ENCODE results near the gene FGD3.

The FGD3 gene

DNA sequence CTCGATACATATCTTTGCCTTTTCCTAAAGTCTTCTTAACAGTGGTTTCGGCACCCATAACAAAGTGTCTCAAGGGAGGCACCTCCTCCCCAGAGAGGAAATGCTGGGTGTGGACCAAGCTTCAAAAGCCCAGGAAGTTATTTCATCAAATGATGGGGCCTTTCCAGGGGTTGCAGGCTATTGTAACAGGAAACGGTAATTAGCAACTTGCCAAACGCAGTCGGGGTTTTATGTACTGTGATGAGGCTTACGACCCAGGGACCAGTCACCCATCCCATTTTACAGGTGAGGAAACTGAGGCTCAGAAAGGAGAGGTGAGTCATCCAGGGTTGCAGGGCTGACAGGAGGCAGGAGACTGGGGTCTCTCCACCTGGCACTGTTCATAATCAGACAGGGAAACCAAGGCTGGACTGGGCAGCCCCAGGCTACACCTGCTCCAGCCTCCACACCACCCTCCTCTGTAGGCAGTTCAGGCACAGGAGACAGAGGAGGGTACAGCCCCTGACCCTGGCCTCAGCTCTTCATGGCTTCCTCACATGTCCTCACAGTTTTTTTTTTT is 81.2 kb downstream of the FGD3 start:
- DNase-seq (ENCODE audit: low read depth): peak; percentile 77

DNA sequence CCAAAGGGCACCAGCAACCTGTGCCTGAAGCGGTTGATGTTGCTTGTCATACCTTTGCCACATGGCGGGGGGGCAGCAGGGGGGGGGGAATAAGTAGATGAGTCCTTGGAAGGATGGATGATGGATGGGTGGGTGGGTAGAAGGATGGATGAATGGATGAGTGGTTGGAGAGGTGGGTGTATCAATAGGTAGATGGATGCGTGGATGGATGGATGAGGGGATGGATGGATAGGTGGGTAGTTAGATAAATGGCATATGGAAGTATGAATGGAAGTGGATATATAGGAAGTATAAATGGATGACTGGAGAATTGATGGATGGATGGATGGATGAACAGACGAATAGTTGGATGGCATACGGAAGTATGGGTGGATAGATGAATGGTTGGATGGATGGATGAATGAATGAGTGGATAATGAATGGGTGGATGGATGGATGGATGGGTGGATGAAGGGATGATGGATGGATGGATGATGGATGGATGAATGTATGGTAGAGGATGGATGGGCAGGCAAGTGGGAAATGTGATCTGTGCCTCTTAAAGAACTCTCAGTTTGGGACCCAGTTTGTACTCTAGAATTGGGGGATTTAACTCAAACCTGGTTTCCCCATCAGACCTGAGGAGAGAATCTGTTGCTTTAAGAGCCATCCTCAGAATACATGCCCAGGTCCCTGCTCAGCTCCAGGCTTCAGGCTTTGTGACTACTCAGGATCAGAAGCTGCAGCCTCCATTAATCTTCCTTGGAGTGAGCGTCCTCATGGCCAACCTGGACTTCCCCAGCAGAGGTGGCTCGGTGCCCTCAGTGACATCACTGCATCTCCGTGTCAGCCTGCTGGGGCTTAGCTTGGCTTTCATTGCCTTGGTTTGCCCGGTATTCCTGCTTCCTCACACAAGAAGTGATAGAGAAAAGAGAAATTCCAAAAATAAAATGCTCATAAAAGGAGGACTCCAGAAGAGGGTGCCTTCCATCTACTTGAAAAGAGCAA is 83.6 kb downstream of the FGD3 start:
- DNase-seq (ENCODE audit: low read depth): no peak

DNA sequence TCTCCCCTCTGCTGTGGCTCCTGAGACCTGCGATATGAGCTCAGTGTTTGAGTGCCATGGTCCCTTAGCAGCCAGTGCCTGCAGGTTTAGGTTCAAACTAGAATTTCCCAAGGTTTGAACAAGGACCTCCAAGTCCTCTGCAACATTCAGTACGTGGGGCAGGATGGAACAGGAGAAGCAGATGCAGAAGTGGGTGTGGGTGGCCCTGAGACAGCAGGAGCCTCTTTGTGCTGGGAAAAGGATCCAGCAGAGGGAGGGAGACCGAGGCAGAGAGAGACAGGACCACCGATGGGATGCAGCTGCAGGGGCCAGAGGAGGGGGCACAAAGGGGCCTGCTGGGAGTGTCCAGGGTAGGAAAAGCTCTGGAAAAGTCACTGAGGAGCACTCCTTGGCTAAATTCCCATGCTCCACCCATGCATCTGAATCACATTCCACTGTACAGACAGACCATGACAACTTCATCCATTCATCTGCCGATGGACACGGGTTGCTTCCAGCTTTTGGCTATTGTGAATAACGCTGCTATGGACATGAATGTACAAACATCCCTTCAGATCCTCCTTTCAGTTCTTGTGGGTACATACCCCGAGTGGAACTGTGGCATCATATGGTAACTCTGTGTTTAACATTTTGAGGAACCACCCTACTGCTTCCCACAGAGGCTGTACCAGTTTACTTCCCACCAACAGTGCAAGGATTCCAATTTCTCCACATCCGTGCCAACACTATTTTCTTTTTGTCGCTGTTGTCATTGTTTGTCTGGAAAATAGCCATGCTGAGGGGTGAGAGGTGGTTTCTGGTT is 84.5 kb downstream of the FGD3 start:
- no peak for DNase-seq (ENCODE audit: low read depth)

DNA sequence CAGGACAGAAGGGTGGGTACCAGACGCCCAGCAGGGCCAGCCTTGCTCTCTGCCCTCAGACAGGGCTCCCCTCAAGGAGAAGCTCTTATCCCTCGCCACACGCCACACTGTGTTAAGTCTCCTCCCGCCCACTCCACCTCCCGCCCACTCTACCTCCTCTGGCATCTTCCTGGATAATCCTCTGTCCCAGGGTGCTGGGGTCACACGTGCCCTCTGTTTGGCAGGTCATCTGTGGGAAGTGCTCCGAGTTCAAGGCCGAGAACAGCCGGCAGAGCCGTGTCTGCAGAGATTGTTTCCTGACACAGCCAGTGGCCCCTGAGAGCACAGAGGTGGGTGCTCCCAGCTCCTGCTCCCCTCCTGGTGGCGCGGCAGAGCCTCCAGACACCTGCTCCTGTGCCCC is 85.2 kb downstream of the FGD3 start:
- DNase-seq (ENCODE audit: low read depth): no peak

DNA sequence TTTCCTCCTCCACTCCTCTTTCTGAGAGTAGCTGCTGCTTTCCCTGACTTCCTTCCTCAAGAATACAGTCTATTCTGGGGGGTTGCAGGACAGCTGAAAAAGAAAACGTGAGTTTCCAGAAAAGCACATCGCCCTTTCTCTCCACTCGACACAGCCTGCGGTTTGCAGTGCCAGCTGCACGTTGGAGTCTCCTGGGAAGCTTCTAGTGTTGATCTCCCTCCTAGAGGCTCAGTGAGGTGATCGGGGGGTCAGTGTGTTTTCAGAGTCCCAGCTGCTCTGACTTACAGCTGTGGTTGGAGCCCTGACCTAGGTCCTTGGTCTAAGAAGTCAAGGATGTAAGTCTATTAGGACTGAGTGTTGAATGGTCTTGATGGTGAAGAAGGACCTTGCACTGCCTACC is 86.2 kb downstream of the FGD3 start:
- DNase-seq (ENCODE audit: low read depth): no peak

DNA sequence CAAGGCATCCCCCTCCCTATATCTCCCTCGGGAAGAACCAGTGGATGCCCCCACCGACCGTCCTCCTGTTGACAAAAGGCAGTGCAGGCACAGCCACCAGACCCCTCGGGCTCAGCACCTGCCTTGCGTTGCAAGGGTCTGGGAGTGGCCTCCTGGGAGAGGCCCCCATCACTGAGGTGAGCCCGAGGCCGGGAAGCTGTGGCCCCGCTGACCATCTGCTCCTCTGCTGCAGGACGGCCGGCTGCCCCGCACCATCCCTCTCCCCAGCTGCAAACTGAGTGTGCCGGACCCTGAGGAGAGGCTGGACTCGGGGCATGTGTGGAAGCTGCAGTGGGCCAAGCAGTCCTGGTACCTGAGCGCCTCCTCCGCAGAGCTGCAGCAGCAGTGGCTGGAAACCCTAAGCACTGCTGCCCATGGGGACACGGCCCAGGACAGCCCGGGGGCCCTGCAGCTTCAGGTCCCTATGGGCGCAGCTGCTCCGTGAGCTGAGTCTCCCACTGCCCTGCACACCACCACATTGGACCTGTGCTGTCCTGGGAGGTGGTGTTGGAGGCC is 87.9 kb downstream of the FGD3 start:
- DNase-seq (ENCODE audit: low read depth): no peak

DNA sequence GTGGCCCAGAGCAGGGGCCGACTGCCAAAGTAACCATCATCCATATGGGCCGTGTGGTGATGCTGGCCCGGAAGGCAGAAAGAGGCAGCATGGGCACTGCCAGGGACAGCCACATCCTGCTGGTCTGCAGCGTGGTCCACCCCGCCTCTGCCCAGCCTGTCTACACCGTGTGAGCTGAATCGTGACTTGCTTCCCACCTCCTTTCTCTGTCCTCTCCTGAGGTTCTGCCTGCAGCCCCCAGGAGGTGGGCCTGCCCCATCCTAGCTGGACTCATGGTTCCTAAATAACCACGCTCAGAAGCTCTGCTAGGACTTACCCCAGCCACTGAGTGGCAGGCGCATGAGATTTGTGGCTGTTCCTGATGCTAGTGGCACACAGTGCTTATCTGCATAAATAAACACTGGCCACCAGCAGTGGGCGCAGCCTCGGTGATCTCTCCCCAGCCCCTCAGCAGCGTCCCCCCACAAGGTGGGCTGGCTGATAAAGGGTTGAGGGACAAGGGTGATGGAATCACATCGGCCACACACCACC is 88.6 kb downstream of the FGD3 start:
- no peak for DNase-seq (ENCODE audit: low read depth)

DNA sequence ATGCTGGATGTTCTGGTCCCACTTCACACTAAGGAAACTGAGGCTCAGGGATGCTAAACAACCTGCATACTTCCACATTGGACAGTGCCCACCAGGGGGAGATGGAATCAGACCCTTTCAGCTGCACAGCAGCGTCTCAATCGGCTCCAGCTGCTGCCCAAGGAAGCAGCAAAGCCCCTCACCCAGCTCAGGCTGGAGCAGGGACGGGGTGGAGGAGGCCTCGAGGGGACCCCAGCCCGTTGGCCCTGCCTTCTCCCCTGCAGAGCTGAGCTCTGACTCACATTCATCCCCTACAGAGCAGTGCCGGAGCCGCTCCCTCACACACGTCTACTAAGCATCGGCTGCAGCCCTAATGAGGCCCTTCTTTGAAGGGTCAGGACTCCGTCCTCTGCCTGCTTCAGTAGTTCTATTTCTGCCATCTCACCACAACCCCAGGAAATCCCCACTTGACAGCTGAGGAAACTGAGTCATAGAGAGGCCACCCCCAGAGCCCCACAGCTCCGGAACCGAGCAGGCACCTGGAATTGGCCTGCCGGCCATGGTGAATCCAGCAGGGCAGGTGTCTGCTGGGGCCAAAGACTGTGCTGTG is 89.7 kb downstream of the FGD3 start:
- DNase-seq (ENCODE audit: low read depth): no peak

DNA sequence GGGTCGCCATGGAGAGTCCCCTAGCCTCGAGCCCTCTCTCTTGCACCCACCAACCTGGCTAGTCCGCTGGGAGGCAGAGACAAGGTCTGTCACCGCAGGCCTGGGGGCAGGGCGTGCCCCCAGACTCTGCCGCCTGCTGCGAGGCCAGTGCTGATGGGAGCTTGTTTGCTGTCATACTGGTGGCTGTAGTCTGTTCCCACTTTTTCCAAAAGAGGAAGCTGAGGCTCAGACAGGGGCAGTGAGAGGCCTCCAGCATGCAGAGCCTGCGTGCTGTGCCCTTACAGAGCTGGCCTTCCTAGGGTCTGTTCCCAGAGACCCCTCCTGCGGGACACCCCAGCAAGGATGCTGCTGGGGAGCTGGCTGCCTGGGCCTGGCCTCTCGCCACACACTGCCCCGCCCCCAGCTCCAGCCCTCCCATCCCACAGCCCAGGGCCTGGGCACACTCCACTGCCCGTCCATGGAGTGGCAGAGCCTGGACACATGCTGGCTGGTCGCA is 90.2 kb downstream of the FGD3 start:
- no peak for DNase-seq (ENCODE audit: low read depth)

DNA sequence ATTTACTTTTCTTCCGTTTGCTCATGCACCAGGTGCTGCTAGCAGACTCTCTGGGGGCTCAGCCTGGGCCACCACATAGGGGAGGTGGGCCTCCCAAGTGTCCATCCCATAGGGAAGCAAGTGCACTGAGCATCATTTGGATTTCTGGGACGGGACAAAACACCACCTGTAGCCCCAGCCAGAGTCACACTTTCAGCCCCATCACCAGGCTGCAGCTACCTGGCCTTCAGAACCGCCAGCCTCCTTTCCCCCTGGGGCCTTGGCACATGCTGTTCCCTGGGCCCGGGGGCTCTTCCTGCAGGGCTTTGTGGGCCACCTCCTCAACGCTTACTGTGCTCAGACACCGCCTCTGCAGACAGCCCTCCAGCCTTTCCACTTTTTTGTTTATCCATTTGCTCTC is 91.6 kb downstream of the FGD3 start:
- DNase-seq (ENCODE audit: low read depth): no peak

DNA sequence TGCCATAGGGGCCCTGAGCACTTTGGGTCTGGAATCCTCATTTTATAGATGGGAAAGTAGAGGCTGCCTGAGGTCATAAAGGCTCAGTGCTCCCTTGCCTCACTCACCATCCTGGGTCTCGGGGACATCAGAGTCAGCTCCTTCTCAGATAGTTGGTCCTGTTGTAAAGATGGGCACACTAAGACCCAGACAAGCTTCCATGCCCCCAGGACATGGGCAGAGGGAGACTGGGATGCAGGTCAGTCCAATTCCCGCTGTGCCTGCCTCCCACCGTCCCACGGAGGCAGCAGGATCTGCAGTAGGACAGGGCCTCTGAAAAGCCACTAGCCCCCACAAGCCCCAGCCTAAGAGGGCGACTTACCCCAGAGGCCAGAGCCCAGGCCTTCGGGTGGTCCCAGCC is 92.1 kb downstream of the FGD3 start:
- no peak for DNase-seq (ENCODE audit: low read depth)

DNA sequence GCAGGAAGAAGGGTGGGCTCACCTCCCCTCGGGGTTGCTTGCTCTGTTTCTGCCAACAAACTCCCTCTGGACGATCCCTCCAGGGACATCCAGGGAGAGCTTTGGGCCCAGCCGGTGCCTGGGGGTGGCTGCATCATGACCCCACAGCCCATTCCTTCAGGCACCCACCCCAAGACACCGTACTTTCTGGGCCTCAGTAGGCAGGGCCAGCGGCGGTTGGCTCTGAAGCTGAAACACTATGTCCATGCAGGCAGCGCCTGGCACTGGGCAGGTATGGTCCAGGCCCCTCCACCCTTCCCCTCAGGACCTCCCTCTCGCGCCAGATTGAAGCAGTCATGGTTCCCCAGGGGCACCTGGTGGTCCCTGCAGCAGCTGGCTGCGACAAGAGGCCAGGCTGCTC is 92.7 kb downstream of the FGD3 start:
- no peak for DNase-seq (ENCODE audit: low read depth)

DNA sequence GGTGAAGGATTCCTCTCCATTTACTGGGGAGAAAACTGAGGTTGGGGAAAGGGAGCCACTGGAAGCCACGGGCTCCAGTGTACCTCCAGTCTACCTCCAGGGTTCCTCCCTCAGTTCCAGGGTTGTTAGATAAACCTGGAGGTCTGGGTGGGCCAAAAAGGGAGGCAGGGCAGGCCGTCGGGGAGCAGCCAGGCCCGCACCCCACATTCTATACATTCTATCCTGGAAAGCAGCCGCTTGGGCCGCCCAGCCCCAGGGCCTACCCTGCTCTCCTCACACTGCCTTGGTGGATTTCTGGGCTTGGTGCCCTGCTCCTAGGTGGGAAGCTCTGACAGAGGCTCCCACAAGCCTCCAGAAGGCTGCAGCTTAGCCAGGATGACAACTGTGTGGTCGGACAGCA is 93.1 kb downstream of the FGD3 start:
- DNase-seq (ENCODE audit: low read depth): no peak

DNA sequence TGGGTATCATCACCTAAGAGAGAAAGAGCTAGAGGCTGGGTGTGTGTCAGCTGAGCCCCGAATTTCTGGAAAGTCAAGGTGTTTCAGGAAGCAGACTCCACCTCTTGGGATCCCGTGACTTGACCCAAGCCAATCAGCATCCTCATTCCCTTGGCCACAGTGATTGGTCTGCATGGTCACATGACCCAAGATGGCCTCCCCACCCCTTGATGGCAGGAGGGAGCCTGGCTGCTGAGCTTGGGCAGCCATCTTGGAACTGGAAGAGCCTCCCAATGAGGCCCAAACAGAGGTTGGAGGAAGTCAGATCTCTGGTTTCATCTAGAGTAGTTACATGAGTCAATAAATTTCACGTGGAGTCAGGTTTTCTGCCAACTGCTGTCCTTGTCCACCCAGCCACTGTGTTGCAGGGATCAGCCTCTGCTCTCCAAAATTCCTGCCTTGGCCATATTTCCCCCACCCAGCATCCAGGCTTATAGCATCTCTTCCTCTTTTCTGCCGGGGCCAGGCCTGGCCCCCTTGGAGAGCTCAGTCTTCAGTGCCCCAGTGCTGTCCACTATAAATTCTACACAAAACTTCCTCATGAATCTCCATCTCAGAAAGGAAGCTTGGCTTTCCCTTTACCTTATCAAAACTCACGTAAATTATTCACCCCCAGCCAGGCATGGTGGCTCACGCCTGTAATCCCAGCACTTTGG is 93.9 kb downstream of the FGD3 start:
- no peak for DNase-seq (ENCODE audit: low read depth)

DNA sequence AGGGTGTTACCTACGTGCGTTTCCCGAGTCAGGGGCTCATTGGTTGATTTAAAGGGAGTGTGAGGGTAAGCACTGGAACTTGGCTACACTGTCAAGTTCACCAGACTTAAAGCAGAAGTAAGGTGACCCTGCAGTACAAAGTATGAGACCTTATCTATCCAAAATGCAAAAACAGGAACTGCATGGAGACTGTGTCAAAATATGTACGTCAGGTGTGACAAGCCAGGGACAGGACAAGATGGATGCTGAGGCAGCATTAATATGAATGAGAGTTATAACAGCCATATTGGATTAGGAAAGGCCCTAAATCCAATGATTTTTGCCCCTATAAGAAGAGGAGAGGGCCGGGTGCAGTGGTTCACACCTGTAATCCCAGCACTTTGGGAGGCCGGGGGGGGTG is 95.8 kb downstream of the FGD3 start:
- DNase-seq (ENCODE audit: low read depth): no peak

DNA sequence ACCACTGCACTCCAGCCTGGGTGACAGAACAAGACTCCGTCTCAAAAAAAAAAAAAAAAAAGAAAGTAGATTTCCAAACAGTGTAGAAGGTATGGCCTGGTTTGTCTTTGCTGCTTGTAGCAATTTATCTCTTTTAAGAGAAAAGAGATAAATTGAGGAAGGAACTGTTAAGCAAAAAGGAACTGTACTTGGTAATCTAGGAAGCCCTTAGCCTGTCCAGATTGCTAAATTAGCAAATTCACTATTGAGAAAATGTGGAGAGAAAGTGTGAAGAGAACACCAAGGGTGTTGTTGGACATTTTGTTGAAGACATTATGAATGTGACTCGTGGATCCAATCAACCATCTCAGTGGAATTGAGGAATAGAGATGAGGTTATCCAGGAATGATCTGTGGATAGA is 98.2 kb downstream of the FGD3 start:
- DNase-seq (ENCODE audit: low read depth): no peak

DNA sequence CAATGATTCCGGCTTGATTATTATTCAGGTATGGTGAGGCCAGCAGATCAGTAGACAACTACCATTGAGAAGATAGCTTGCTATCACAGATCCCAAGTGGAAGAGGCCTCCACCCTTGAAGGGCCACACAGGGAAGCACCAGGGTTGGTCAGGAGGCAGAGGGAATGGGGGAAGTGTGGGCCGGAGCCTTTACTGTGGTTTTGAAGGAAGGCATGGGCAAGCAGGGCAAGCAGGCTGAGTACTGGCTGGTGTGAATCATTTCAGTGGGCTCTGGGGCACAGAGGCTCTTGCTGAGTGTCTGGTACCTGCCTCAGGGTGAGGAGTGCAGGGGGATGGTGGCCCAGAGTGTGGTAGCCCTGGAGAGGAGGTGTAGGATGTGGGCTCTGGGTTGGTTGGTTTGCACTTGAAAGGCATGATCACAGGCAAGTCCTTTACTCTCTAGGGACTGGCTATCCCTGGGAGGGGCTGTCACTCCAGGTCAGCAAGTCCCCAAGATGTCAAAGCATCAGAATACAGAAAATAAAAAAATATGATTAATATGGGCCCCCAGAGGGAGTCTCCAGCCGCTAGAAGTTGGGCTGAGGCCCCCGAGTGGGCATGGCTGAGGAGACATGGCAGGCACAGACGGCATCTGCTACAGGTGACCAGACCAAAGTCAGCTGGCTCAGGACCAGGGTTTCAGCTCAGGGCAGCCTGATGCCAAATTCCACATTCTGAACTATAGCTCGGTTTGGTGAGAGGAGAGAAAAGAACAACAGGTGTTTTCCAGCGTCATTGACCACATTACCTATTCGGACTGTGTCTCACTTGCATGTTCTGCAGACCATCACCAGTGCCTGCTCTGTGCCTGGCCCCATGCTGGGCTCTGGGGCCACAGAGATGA is 101.5 kb downstream of the FGD3 start:
- no peak for DNase-seq (ENCODE audit: low read depth)

DNA sequence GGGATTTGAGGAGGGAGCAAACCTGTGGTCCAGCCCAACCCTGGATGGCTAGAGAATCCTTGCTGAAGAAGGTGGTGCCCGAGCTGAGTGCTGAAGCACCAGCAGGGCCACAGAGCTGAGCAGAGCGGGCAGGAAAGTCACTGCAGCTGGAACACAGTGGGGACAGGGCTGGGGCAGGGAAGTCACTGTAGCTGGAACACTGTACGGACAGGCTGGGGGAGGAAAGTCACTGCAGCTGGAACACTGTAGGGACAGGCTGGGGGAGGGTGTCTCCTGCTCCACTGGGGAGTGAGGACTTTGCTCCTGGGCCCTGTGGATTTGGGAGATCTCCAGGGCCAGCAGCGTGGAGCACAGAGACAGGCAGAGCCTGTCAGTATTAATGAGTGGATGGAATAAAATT is 102.2 kb downstream of the FGD3 start:
- no peak for DNase-seq (ENCODE audit: low read depth)

DNA sequence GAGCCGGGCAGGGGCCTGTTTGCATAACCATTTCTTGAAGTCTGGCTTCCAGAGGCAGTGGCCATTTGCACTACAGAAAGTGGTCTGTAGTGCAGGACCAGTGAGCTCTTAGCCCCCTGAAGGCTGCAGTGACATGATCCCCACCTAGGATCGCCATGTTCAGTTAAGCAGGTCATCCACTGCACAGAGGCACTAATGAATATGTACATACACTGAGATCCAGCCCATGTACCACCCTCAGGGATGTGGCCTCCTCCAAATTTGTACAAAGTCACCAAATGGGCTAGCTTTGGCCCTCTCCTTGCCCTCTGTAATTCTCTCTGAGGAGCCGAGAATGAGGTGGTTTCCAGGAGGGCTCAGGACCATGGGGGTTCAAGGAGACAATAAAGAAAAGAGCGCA is 102.9 kb downstream of the FGD3 start:
- DNase-seq (ENCODE audit: low read depth): no peak

DNA sequence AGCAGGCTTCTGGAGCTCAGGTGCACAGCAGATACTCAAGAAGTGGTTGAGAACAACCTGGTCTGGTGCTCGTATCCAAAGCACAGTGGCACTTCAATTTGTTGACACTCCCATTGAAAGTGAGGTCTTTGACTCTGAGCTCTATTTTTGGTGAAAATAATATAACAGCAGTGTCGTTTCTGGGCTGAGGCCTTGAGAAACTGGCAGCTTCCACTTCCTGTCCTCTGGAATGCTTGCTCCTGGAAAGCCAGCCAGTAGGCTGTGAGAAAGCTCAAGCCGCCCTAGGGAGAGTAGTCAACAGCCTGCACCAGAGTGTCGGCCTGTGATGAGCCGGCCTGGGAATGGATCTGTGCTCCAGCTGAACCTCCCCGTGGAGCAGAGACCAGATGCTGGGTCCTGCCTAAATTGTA is 104.4 kb downstream of the FGD3 start:
- DNase-seq (ENCODE audit: low read depth): no peak
